HG02678 (cell line): ENCODE results near the gene DMBX1.
A peak's percentile ranks its signal among the peaks of the same experiment; 100 is the strongest.

Experiments used
- ATAC-seq: cut with Tn5 transposase; IDR thresholded peaks from one replicate; pipeline ENCODE4 v1.9.1; 2021; ENCODE audit warnings: mild to moderate bottlenecking, moderate library complexity; ENCODE audit not compliant: unreplicated experiment

DMBX1 gene

DNA sequence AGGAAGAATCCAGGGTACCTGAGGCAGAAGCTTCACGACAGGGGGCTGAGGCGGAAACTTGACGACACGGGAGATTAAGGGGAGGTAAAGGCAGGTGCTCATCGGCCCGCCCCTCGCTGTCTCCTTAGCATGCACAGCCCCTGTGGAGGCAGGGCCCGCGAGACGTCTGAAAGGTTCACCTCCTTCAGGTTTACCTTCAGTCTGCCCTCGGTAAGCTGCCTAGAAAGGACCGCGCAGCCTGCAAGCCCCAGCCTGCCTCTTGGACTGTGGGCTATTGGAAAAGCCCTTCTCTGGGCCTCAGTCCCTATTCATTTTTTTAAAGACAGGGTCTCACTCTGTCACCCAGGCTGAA lies 33.3 kb downstream of the DMBX1 start:
- no peak for ATAC-seq

DNA sequence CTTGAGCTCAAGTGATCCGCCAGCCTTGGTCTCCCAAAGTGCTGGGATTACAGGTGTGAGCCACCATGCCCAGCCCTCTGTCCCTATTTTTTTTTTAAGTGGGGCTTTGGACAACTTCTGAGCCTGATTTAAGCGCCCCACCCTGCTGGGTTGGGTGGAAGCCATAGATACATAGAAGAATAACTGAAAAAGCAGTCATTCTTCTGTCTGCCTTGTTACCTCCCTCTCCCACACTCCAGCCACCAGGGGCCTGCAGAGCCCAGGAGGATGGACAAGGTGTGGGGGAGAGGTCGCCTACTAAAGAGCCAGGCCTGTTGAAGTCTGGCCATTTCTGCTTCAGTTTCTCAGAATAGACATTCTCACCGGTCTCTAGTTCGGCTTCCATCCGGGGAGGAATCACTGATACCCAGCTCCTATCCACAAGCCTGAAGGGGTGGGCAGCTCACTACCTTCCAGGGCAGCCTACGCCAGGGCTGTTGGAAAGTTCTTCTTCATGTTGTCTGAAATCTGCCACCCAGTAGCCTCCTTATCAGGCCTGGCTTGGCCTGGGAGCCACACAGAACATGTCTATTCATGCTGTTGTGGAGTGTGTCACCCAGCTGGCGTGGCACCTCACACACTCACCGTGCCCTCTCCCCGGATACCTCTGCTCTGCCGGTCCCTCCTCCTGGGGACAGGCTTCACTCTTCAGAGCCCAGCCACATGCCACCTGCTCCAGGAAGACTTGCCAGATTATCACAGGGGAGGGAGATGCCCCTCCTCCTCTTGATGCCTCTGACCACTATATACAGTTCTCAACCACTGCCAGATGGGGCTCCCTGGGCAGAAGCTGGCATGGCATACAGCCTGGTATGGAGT lies 34.1 kb downstream of the DMBX1 start:
- no peak for ATAC-seq

DNA sequence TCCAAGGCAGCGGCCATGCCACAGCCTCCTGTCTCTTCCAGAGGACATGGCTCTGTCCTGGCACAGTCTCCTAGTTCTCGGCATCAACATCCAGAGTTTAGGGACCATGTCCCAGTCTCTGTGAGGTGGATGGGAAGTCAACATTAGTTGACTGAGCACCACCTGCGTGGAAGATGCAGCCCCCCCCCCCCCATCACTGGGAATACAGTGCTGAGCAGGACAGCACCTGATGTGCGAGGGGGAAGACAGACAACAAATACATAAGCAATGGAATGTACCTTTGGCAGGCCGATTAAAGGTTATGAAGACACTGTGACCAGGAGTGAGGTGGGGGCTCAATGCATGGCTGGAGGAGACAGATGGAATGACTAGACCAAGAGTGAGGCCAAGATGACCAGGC lies 35.2 kb downstream of the DMBX1 start:
- ATAC-seq, result no peak

- no peak for ATAC-seq
Observed at GRCh38 chr1:46525253-46525983, 35.8 kb downstream of the DMBX1 start.

DNA sequence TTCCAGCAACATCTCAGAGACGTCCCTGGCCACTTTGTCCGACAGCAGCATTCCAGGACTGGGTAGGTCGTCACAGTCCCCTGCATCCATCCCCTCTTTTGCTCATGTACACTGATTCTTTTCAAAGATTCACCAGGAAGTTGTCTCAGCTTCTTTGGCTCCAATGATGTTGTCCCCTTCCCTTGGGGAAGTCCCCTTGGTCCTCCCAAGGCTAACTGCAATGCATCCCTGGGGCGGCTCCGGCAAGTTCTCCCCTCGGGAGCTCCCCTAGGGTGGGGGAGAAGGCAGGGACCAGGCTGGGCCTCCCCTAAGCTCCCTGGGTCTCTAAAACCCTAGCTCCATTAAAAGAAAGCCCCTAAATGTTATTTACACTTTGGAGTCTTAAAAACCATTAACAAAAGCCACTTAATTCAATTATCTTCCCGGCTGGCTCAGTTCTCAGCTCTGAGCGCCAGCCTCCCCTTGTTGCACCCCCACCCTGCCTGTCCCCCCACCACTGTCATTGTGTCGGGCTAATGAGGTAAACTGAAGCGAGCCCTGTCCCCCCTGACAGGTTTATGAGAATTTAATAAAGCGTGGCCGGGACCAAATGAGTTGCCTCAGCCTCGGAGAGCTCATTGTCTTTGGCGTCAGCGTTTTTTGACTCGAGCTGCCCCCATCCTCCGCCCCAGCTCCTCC lies 36.5 kb downstream of the DMBX1 start:
- no peak for ATAC-seq

GRCh38 chr1:46526691-46527291 lies 37.2 kb downstream of the DMBX1 start:
- ATAC-seq, result no peak

DNA sequence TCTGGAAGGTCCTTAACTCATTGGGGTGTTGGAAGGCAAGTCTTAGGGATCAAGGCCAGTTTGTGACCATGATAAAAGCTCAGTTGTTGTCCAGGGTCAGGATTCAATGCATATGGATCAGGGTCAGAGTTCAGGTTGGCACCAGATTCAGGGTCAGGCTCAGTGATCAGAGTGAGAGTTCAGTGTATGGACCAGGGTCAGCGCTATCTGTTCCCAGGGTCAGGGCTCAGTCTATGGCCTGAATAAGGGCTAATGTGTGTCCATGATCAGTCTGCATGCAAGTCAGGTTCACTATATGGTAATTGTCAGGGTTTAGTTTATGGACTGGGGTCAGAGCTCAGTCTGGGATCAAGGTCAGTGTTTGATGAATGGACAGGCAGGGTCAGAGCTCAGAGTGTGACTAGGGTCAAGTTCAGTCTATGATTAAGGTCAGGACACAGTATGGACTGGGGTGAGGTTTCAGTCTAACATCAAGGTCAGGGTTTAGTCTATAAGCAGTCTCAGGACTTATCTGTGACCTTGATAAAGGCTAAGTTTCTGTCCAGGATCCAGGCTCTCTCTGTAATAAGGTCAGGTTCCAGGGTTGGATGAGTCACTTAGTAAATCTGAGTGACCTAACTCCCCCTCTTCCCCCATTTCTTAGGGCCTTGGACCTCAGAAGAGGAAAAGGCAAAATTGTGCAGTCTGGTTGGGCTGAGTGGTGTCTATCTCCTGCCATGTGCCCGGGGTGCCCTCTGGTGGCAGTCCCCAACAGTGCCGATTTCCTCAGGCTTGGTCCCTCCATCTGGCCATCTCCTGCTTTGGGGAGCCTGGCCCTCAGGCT lies 38.0 kb downstream of the DMBX1 start:
- ATAC-seq, result peak; percentile 66

DNA sequence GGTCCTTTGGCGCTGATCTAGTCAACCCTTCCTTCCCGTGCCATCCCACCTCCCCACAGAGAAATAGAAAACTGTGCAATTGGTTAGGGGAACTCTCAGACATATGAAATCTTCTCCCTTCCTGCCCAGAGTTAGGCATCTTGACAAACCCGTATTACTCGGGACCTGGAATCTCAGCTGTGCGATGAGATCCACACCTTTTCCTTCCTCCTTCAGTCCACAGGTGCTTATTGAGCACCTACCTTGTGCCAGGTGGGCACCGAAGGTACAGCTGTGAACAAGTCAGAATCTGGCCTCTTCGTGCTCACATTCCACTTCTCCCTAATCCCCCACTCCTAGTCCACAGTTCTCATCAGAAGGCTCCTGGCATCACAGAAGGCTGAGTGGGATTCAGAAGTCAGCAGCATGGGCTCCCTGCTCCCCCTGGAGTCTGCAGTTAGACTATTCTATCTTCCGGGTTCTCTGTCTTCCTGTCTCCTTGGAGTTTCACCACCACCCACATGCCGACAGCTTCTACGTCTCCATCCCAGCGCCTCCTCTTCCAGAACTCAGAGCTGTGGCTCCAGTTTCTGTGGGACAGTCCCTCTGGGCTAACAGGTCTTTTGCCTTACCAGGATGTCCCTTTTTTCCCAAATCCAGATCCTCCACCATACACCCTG lies 38.8 kb downstream of the DMBX1 start:
- ATAC-seq, result no peak

GRCh38 chr1:46529031-46529630 lies 39.5 kb downstream of the DMBX1 start:
- ATAC-seq, result no peak

- no peak for ATAC-seq
Observed at GRCh38 chr1:46530311-46530710, 40.7 kb downstream of the DMBX1 start.

- ATAC-seq, result no peak
Observed at GRCh38 chr1:46530791-46531409, 41.3 kb downstream of the DMBX1 start.

DNA sequence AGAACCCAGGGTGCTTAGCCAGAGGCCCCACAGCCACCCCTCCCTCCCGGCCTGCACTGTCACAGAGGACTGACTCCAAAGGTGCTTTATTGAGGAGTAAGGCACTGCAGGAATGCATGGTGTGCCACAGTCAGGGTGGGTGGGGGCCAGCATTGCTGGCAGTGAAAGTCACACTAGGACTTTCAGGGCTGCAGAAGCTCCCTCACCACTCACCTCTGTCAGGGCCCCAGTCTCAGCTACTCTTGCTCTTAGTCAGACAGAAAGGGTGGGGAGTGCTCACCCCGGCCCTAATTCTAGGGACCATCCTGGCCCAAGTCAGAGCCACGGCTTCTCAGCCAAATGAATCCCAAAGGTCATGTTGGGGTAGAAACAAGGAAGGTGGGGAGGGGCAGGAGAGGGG lies 42.5 kb downstream of the DMBX1 start:
- ATAC-seq, result no peak

- ATAC-seq, result peak; percentile 53
Observed at GRCh38 chr1:46532498-46533178, 43.0 kb downstream of the DMBX1 start.

DNA sequence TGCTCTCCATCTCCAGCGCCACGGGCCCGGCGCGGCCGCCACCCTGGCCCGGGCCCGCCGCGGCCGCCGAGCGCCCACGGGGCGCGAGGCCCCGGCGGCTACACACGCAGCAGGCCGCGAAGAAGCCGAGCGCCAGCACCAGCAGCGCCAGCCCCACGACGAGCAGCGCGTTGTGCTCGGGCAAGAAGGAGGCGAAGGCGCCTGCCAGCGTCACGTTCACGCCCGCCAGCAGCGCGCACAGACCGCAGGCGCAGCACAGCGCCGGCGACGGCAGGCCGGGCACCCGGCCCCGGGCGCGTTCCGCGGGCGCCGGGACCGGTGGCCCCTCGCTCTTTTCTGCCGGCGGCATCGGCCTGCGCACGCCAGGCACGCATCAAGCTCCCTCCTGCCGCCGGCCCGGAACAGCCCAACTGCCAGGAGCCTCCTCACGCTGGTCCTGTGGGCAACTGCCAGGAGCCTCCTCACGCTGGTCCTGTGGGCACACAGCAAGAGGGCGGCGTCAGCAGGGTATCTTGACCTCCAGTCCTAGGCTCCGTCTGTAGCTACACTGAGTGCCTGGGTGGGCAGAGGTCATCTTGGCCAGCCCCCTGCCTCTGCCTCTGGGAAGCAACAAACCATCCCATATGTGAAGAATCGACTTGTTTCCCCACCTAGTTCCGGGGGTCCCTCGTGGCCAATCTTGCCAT lies 43.7 kb downstream of the DMBX1 start:
- ATAC-seq, result peak; percentile 34

DNA sequence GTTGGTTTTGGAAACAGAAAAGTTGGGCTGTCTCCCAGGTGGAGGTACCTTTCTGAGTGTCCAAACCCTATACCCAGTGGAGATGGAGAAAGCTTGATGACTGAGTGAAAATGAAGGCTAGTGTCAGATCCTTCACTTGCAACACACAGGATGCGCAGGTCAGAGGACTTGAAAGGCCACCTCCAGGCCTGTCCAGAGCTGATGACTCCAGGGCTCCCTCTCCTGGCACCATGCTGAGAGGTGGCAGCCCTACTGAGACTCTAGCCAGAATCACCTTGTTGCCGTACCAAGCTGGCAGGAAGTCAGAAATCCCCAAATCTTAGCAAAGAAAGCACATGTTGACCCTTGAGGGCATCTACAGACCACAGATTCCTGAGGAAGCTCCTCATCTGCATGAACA lies 45.4 kb downstream of the DMBX1 start:
- ATAC-seq, result no peak

DNA sequence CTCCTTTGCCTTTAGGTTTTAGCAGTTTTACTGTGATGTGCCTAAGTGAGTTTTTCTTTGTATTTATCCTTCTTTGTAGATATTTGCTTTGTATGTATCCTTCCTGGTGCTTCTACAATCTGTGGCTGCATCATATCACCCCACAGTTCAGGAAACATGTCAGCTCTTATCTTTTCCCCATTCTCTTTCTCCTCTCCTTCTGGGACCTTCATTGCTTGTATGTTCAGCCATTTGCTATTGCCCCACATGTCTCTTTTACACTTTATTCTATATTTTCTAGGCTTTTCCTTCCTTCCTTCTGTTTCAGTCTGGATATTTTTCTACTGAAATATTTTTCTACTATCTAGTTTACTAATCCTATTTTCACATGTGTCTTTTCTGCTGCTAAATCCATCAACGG lies 46.9 kb downstream of the DMBX1 start:
- no peak for ATAC-seq

- no peak for ATAC-seq
Observed at GRCh38 chr1:46537651-46538050, 48.0 kb downstream of the DMBX1 start.

GRCh38 chr1:46538147-46538546 lies 48.5 kb downstream of the DMBX1 start:
- no peak for ATAC-seq
